Sigmoid colon (tissue), 4 donors: Measurements from ENCODE around the gene EFNA5.

Experiments used
- CTCF ChIP-seq, 4 experiments: fragments of 450-650 bp in 3 of 4; fragments of 200-600 bp in 1 of 4; IDR thresholded peaks; one replicate each; pipeline ENCODE4 v1.5.1; 2016 to 2019; ENCODE audit warnings: antibody characterized with exemption in 4 of 4, mild to moderate bottlenecking in 3 of 4, moderate library complexity in 2 of 4
- EP300 ChIP-seq, 4 donors: sonication (generic); formaldehyde crosslinking; IDR thresholded peaks; one replicate each; pipeline ENCODE4 v1.6.1; 2017; ENCODE audit warnings: antibody characterized with exemption in 4 of 4
- POLR2A ChIP-seq, 2 donors: fragments of 450-650 bp; IDR thresholded peaks; one replicate each; pipeline ENCODE4 v1.6.1; 2016; ENCODE audit warnings: antibody characterized with exemption in 2 of 2, mild to moderate bottlenecking in 2 of 2, moderate library complexity in 2 of 2
- POLR2AphosphoS5 ChIP-seq, 4 donors: sonication (generic); formaldehyde crosslinking; IDR thresholded peaks; one replicate each; pipeline ENCODE4 v1.6.1; 2017; ENCODE audit warnings: antibody characterized with exemption in 4 of 4

GRCh38 chr5:107593009-107593408, 77.7 kb downstream of the EFNA5 start:
- TF ChIP-seq CTCF (IDR thresholded peaks at IDR 0.05) = no peak
- no peak for TF ChIP-seq EP300 (IDR thresholded peaks at IDR 0.05)
- no peak for TF ChIP-seq POLR2AphosphoS5 (IDR thresholded peaks at IDR 0.05)
- TF ChIP-seq POLR2A (IDR thresholded peaks at IDR 0.05) = no peak
